SK-N-SH (cell line): ENCODE results near the gene LRRC2. TPM values are rescaled to one million over a fixed set of nuclear protein-coding genes. Genes with fewer than 3 reads are reported as not detected.

Source experiments
- CTCF ChIA-PET: fragments of 300-600, 350-600 bp; formaldehyde crosslinking; extraction: SDS; loops from one replicate; lab custom pipeline; 2021; lab: Yijun Ruan, JAX
- POLR2A ChIA-PET: fragments of 350-600 bp; sonication (Branson Sonifier 250); formaldehyde crosslinking; extraction: SDS; loops from one replicate; lab custom pipeline; 2020; ENCODE audit warnings: antibody characterized with exemption, inconsistent platforms; lab: Yijun Ruan, JAX
- DNase-seq: peaks from one replicate; pipeline ENCODE4 v3.0.0; 2012
- H2AFZ ChIP-seq: fragments of 200-600 bp; sonication (generic); 2 replicates; pipeline ENCODE4 v1.8.1; 2016; ENCODE audit warnings: antibody characterized with exemption, mild to moderate bottlenecking, low read depth
- H3F3A ChIP-seq: fragments of 200-600 bp; sonication (generic); replicated peaks from 2 replicates; pipeline ENCODE3; 2016; ENCODE audit warnings: antibody characterized with exemption, mild to moderate bottlenecking; ENCODE audit not compliant: insufficient read depth
- H3K27ac ChIP-seq, 2 experiments: fragments of 200-500 bp in 1 of 2; fragments of 200-600 bp in 1 of 2; sonication (Bioruptor generic) in 1 of 2; sonication (generic), shearing (Covaris generic) in 1 of 2; 2 replicates each; pipeline versions ENCODE4 v1.5.1 to v1.6.1; 2014 to 2016; ENCODE audit warnings: low read depth in 2 of 2, inconsistent platforms in 1 of 2, low read length in 1 of 2, mild to moderate bottlenecking in 1 of 2, mixed read lengths in 1 of 2
- H3K27me3 ChIP-seq: fragments of 200-600 bp; sonication (generic), shearing (Covaris generic); 2 replicates; pipeline ENCODE4 v1.6.1; 2016; ENCODE audit warnings: mixed run types; ENCODE audit not compliant: insufficient read depth
- H3K36me3 ChIP-seq, 2 experiments: fragments of 200-500 bp in 1 of 2; fragments of 200-600 bp in 1 of 2; sonication (Bioruptor generic) in 1 of 2; sonication (generic) in 1 of 2; replicated peaks in 1 of 2; 2 replicates each; pipeline versions ENCODE3 to v1.5.1; 2014 to 2016; ENCODE audit warnings: low read length in 1 of 2, mild to moderate bottlenecking in 1 of 2; ENCODE audit not compliant: insufficient read depth in 2 of 2, control insufficient read depth in 1 of 2
- H3K4me1 ChIP-seq, 2 experiments: fragments of 200-500 bp in 1 of 2; fragments of 200-600 bp in 1 of 2; sonication (Bioruptor generic) in 1 of 2; sonication (generic), shearing (Covaris generic) in 1 of 2; 2 replicates each; pipeline versions ENCODE4 v1.5.1 to v1.6.1; 2014 to 2016; ENCODE audit warnings: low read depth in 1 of 2, low read length in 1 of 2, mixed run types in 1 of 2; ENCODE audit not compliant: insufficient read depth in 2 of 2, control insufficient read depth in 1 of 2
- H3K4me2 ChIP-seq: fragments of 200-600 bp; sonication (generic), shearing (Covaris generic); 2 replicates; pipeline ENCODE4 v1.6.1; 2017; ENCODE audit warnings: mixed run types
- H3K4me3 ChIP-seq, 2 experiments: fragments of 200-500 bp in 1 of 2; fragments of 200-600 bp in 1 of 2; sonication (Bioruptor generic) in 1 of 2; sonication (generic), shearing (Covaris generic) in 1 of 2; 2 replicates each; pipeline versions ENCODE4 v1.5.1 to v1.8.1; 2014 to 2016; ENCODE audit warnings: low read depth in 2 of 2, inconsistent platforms in 1 of 2, low read length in 1 of 2, mild to moderate bottlenecking in 1 of 2, mixed read lengths in 1 of 2, moderate library complexity in 1 of 2
- H3K79me2 ChIP-seq: fragments of 200-600 bp; sonication (generic); 2 replicates; pipeline ENCODE4 v1.8.1; 2017; ENCODE audit warnings: mild to moderate bottlenecking; ENCODE audit not compliant: insufficient read depth
- H3K9ac ChIP-seq: fragments of 200-600 bp; sonication (generic); 2 replicates; pipeline ENCODE4 v1.6.1; 2017; ENCODE audit warnings: mixed run types
- H3K9me2 ChIP-seq: fragments of 200-600 bp; sonication (generic); 2 replicates; pipeline ENCODE4 v1.6.1; 2017; ENCODE audit warnings: mixed run types
- H3K9me3 ChIP-seq: fragments of 200-600 bp; sonication (generic); 2 replicates; pipeline ENCODE4 v1.6.1; 2017; ENCODE audit warnings: mixed run types, mild to moderate bottlenecking, moderate library complexity
- H4K20me1 ChIP-seq: fragments of 200-600 bp; sonication (generic); 2 replicates; pipeline ENCODE4 v1.6.1; 2017; ENCODE audit warnings: mild to moderate bottlenecking, mixed run types; ENCODE audit not compliant: insufficient read depth
- CHD2 ChIP-seq: fragments of 150-350 bp; IDR thresholded peaks from 2 replicates; pipeline ENCODE4 v1.6.1; 2018; ENCODE audit warnings: low read length; ENCODE audit not compliant: partially characterized antibody
- EP300 ChIP-seq, 2 experiments: IDR thresholded peaks; 2 replicates each; pipeline versions ENCODE4 v1.4.0 to v1.6.1; 2012; ENCODE audit warnings: borderline replicate concordance in 1 of 2, low read depth in 1 of 2, low read length in 1 of 2
- EZH2phosphoT487 ChIP-seq: fragments of 200-600 bp; sonication (generic); IDR thresholded peaks from 2 replicates; pipeline ENCODE4 v1.6.1; 2017; ENCODE audit warnings: low read depth, mixed run types, mild to moderate bottlenecking, antibody characterized with exemption, moderate library complexity, borderline replicate concordance
- FOXJ3 ChIP-seq: sonication (generic); formaldehyde crosslinking; IDR thresholded peaks from 2 replicates; pipeline ENCODE4 v1.5.1; 2020; ENCODE audit warnings: mild to moderate bottlenecking, missing genetic modification reagents
- FOXM1 ChIP-seq: IDR thresholded peaks from 2 replicates; pipeline ENCODE4 v1.4.0; 2012; ENCODE audit warnings: low read depth, mild to moderate bottlenecking
- GATA2 ChIP-seq: sonication (generic); formaldehyde crosslinking; IDR thresholded peaks from 2 replicates; pipeline ENCODE4 v1.5.0; 2020; ENCODE audit warnings: mild to moderate bottlenecking, missing genetic modification reagents
- RAD21 ChIP-seq: IDR thresholded peaks from 2 replicates; pipeline ENCODE4 v1.6.1; 2012; ENCODE audit warnings: mild to moderate bottlenecking, low read length
- RCOR1 ChIP-seq: fragments of 150-350 bp; IDR thresholded peaks from 2 replicates; pipeline ENCODE4 v1.6.1; 2017; ENCODE audit warnings: antibody characterized with exemption, low read length
- RFX5 ChIP-seq: IDR thresholded peaks from 2 replicates; pipeline ENCODE4 v1.6.1; 2012; ENCODE audit warnings: mild to moderate bottlenecking, improper control_type of control experiment, low read length
- RXRA ChIP-seq: IDR thresholded peaks from 2 replicates; pipeline ENCODE4 v1.4.0; 2012; ENCODE audit warnings: low read depth, mild to moderate bottlenecking, borderline replicate concordance
- SMC3 ChIP-seq: IDR thresholded peaks from 2 replicates; pipeline ENCODE4 v1.6.1; 2012; ENCODE audit warnings: low read depth, low read length, improper control_type of control experiment
- TAF1 ChIP-seq: IDR thresholded peaks from 2 replicates; pipeline ENCODE4 v1.6.1; 2012; ENCODE audit warnings: low read depth, mild to moderate bottlenecking, low read length, moderate library complexity, borderline replicate concordance
- WGBS: methylation state at CpG from one replicate; pipeline ENCODE4 v1.1.6; 2017; ENCODE audit warnings: low lambda C conversion rate; 5-methylcytosine and 5-hydroxymethylcytosine counted together
- polyA plus RNA-seq, 3 experiments: library from polyadenylated mRNA; depleted of rRNA; stranded (reverse); fragments of >200 nt; gene quantifications; 2 replicates each; pipeline ENCODE4 v1.2.3, GENCODE V29; 2012
- TF ChIP-seq, protein P1 (sequence below): fragments of 150-350 bp; IDR thresholded peaks from 2 replicates; pipeline ENCODE4 v1.6.1; 2017; ENCODE audit warnings: antibody characterized with exemption, low read length, low read depth, borderline replicate concordance
- TF ChIP-seq, protein P2 (sequence below): IDR thresholded peaks from 2 replicates; pipeline ENCODE4; 2012
- TF ChIP-seq, protein P3 (sequence below): fragments of 150-350 bp; IDR thresholded peaks from 2 replicates; pipeline ENCODE4 v1.6.1; 2016; ENCODE audit warnings: mild to moderate bottlenecking, low read depth, low read length
- TF ChIP-seq, protein P4 (sequence below): IDR thresholded peaks from 2 replicates; pipeline ENCODE4 v1.4.0; 2012; ENCODE audit warnings: low read depth, borderline replicate concordance
- TF ChIP-seq, protein P5 (sequence below): IDR thresholded peaks from 2 replicates; pipeline ENCODE4 v1.4.0; 2012; ENCODE audit warnings: low read depth, borderline replicate concordance

Gene LRRC2
- polyA plus RNA-seq, 1 of the 3 experiments (the other 2 are of a cell fraction) = 0.13 TPM

DNA sequence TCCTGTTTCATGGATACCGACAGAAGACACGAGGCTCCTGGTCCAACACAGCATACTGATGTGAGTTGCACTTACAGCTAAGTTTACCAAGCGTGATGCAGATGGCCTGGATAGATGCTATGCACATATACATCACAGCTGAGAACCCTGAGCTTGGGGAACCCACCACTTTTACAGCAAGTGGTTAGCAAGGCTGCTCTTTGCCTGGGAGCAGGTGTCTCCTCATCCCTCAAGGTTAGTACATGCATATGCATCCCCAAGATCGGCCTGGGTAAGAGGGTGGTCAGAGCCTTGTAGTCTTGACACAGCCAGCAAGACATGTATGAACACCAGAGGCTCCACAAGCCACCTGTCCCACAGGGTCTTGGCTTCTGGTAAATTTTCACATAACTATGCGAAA is 28.3 kb downstream of the LRRC2 start:
- Histone ChIP-seq H2AFZ (no peak overlapping the region), H3K79me2 (no peaks in the 10 kb centered on the region), H3K4me1 (peaks cover 0 to 3% of the 10 kb centered on the region in 2 experiments; a peak in 1 of 4 replicates), H3K4me2 (no peak overlapping the region), H3K36me3 (no peaks in the 10 kb centered on the region), H3F3A (no peaks in the 10 kb centered on the region), H3K9me2 (no peaks in the 10 kb centered on the region), H3K27me3 (no peaks in the 10 kb centered on the region), H4K20me1 (no peaks in the 10 kb centered on the region), H3K9ac (no peak overlapping the region), H3K27ac (no peak overlapping the region), H3K9me3 (no peaks in the 10 kb centered on the region), H3K4me3 (no peak overlapping the region)
- POLR2A ChIA-PET = no interaction called here
- no peak for DNase-seq
- WGBS = 47% methylated on average over 5 of the region's 5 CpGs
- CTCF ChIA-PET = interaction anchor here (0.9 to 6.0 kb wide), 3 partner anchors 10 to 49 kb away, joined by 3 to 50 read pairs (median 3); no protein-coding TSS in a partner anchor
- TF ChIP-seq EZH2phosphoT487 (no peak), GATA2 (CRISPR knock-in tag) (no peak), CHD2 (no peak), RAD21 (no peak), EP300 (IDR thresholded peaks at IDR 0.05; ENCODE audit: borderline replicate concordance in 1 of 2, low read depth in 1 of 2, low read length in 1 of 2) (no peak), FOXJ3 (CRISPR knock-in tag) (no peak), RFX5 (no peak), TAF1 (no peak), RCOR1 (no peak), SMC3 (no peak), FOXM1 (no peak), RXRA (no peak)
- TF ChIP-seq, protein P1, sequence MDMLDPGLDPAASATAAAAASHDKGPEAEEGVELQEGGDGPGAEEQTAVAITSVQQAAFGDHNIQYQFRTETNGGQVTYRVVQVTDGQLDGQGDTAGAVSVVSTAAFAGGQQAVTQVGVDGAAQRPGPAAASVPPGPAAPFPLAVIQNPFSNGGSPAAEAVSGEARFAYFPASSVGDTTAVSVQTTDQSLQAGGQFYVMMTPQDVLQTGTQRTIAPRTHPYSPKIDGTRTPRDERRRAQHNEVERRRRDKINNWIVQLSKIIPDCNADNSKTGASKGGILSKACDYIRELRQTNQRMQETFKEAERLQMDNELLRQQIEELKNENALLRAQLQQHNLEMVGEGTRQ = no peak
- TF ChIP-seq, protein P2, sequence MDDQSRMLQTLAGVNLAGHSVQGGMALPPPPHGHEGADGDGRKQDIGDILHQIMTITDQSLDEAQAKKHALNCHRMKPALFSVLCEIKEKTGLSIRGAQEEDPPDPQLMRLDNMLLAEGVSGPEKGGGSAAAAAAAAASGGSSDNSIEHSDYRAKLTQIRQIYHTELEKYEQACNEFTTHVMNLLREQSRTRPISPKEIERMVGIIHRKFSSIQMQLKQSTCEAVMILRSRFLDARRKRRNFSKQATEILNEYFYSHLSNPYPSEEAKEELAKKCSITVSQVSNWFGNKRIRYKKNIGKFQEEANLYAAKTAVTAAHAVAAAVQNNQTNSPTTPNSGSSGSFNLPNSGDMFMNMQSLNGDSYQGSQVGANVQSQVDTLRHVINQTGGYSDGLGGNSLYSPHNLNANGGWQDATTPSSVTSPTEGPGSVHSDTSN = no peak
- TF ChIP-seq, protein P3, sequence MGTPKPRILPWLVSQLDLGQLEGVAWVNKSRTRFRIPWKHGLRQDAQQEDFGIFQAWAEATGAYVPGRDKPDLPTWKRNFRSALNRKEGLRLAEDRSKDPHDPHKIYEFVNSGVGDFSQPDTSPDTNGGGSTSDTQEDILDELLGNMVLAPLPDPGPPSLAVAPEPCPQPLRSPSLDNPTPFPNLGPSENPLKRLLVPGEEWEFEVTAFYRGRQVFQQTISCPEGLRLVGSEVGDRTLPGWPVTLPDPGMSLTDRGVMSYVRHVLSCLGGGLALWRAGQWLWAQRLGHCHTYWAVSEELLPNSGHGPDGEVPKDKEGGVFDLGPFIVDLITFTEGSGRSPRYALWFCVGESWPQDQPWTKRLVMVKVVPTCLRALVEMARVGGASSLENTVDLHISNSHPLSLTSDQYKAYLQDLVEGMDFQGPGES = no peak
- TF ChIP-seq, protein P4, sequence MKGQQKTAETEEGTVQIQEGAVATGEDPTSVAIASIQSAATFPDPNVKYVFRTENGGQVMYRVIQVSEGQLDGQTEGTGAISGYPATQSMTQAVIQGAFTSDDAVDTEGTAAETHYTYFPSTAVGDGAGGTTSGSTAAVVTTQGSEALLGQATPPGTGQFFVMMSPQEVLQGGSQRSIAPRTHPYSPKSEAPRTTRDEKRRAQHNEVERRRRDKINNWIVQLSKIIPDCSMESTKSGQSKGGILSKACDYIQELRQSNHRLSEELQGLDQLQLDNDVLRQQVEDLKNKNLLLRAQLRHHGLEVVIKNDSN = no peak
- TF ChIP-seq, protein P5, sequence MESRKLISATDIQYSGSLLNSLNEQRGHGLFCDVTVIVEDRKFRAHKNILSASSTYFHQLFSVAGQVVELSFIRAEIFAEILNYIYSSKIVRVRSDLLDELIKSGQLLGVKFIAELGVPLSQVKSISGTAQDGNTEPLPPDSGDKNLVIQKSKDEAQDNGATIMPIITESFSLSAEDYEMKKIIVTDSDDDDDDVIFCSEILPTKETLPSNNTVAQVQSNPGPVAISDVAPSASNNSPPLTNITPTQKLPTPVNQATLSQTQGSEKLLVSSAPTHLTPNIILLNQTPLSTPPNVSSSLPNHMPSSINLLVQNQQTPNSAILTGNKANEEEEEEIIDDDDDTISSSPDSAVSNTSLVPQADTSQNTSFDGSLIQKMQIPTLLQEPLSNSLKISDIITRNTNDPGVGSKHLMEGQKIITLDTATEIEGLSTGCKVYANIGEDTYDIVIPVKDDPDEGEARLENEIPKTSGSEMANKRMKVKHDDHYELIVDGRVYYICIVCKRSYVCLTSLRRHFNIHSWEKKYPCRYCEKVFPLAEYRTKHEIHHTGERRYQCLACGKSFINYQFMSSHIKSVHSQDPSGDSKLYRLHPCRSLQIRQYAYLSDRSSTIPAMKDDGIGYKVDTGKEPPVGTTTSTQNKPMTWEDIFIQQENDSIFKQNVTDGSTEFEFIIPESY = no peak
